Measurements from ENCODE around the gene PRLR.
"Not testable (repeated sequence)": the region's sequence is repeated elsewhere in the genome, so short reads cannot be mapped to it uniquely, and the experiment has no call there.

PRLR gene

DNA sequence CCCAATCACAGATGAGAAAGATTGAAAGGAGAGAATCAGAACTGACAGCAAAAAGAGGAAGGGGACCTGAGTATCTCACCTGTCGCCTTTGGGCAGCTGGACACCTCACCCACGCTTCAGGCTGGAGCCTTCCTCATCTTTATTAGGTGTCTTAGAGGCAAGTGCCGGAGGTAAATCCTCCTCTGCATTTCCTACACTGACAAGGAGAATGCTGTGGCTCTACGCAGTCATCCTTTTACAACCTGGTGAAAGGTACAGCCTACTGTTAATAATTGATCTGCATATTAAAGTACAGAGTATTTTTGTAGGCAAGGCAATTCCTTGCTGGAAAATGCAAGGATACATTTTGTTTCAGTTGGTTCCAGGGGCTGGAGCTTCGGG, 34.8 kb downstream of the PRLR start:
- no peak for DNase-seq (ENCODE audit: low read depth)

GRCh38 chr5:35194635-35195471, 35.4 kb downstream of the PRLR start:
- no peak for DNase-seq (ENCODE audit: low read depth)

- no peak for DNase-seq (ENCODE audit: low read depth)
Measured at GRCh38 chr5:35192506-35192905, 37.8 kb downstream of the PRLR start.

GRCh38 chr5:35189801-35190200, 40.5 kb downstream of the PRLR start:
- not testable (repeated sequence) for DNase-seq (ENCODE audit: low read depth)

DNA sequence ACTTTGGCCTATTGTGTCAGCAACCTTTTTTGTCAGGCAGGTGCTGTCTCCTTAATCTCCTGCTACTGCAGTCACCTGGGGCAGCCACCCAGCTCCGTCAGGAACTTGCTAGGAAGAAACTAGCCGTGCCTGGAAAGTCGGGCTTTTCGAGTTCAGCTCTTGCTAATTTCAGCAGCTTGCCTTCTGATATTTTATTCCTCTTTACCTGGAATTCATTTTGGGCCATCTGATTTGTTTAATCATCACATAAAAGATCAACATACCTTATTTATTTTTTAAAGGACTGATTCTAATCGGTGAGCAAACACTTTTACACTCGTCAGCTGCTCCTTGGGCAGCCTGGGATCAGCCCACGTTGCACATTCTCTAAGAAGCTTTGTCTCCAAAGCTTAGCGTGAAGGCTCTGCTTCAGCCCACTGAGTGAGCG, 42.2 kb downstream of the PRLR start:
- DNase-seq (ENCODE audit: low read depth) = no peak

GRCh38 chr5:35187621-35188020, 42.7 kb downstream of the PRLR start:
- not testable (repeated sequence) for DNase-seq (ENCODE audit: low read depth)

GRCh38 chr5:35186749-35187148, 43.5 kb downstream of the PRLR start:
- no peak for DNase-seq (ENCODE audit: low read depth)

DNA sequence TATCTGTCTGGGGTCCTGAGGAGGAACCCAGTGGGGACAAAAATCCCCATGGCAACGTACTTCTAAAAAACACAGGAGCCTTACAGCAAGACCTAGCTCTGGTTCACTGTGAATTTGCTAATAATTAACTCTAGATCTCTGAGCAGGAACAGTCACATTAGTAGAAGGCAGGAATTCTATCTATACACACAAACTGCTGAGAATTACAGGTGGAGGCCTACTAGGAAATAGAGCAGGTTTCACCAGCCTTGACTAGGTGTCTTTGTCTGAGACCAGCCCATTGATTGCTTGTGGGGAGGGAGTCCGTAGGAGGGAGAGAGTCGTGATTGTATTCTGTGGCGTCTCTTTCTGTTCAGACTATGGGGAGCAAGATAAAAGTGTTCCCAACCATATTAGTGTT, 44.8 kb downstream of the PRLR start:
- no peak for DNase-seq (ENCODE audit: low read depth)

GRCh38 chr5:35183556-35183955, 46.7 kb downstream of the PRLR start:
- no peak for DNase-seq (ENCODE audit: low read depth)

GRCh38 chr5:35182910-35183535, 47.3 kb downstream of the PRLR start:
- DNase-seq (ENCODE audit: low read depth) = peak; percentile 6

DNA sequence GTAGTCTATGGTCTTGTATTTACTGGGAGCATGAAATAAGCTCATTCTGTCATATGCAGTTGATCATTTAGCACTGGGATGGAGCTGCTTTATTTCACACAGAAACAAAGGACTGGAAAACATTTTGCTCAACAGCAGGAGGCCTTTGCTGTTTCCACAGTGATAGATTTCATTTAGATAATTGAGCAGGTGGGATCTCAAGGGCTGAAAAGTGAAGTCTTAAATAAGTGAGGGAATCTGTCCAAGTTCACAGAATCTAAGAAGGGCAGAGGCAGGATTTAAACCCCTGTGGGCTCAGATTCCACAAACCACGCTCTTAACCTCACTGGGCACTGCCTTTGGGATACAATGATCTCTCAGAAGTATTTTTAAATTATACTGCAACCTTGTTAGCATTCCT, 47.8 kb downstream of the PRLR start:
- DNase-seq (ENCODE audit: low read depth) = no peak

DNA sequence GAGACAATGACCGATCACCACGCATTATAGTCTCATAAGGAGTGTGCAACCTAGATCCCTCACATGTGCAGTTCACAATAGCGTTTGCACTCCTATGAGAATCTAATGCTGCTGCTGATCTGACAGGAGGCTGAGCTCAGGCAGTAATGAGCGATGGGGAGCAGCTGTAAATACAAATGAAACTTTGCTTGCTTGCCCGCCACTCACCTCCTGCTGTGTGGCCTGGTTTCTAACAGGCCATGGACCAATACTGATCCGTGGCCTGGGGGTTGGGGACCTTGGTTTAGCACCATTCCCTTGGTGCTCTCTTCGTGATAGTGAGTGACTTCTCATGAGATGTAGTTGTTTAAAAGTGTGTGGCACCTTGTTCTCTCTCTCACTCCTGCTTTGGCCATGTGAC, 50.2 kb downstream of the PRLR start:
- DNase-seq (ENCODE audit: low read depth) = no peak

GRCh38 chr5:35177783-35178182, 52.5 kb downstream of the PRLR start:
- DNase-seq (ENCODE audit: low read depth) = no peak

- DNase-seq (ENCODE audit: low read depth) = no peak
Measured at GRCh38 chr5:35172533-35172932, 57.8 kb downstream of the PRLR start.

GRCh38 chr5:35171991-35172390, 58.3 kb downstream of the PRLR start:
- DNase-seq (ENCODE audit: low read depth) = no peak

DNA sequence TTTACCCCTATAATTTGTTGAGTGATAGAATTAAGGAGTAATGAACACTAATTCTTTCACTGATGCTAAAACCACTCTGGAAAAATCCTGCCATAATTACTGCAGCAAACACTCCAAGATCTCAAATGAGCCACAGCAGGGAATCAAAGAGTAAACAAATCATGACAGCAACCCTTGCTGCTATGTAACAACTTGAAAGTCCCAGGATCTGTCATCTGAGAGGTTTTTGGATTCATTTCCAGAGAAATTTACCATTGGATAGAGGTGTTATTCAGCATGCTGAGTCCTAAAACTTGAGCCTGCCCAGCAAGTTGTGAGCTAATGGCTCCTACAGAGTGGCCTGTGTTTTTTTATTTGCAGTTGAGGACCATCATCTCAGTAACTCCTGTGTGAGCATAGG, 59.2 kb downstream of the PRLR start:
- no peak for DNase-seq (ENCODE audit: low read depth)

DNA sequence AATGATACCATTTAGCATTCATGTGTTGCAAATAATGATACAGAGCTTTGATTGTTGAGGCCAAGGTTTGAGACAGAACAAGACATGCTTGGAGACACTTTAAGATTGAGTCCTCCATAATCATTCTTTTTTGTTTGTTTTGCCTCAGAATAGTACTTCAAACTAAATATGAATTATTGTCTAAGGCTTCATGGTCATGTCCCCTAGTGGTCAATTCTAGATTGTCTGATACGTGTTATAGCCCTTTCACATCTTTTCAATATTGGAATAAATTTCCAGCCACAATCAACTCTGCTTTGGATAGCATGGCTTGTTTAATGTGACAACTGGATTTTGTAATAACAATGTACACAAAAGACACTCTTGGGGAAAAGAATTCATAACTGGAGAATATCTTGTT, 64.2 kb downstream of the PRLR start:
- no peak for DNase-seq (ENCODE audit: low read depth)

- DNase-seq (ENCODE audit: low read depth) = no peak
Measured at GRCh38 chr5:35164860-35165542, 65.3 kb downstream of the PRLR start.

DNA sequence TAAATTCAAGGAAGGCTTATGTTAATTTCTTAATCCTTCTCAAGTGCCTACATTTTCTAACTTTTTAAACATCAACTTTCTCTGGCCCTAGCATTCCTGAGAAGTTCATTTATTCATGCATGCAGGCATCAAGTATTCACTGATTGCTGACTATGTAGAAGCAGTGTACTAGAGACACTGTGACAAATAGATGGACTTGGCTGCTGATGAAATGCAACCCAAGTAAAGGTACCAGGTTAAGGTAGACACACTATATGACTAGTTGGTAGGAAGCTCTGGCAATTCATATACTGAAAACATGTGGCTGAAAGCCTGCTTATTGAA, 66.6 kb downstream of the PRLR start:
- no peak for DNase-seq (ENCODE audit: low read depth)

DNA sequence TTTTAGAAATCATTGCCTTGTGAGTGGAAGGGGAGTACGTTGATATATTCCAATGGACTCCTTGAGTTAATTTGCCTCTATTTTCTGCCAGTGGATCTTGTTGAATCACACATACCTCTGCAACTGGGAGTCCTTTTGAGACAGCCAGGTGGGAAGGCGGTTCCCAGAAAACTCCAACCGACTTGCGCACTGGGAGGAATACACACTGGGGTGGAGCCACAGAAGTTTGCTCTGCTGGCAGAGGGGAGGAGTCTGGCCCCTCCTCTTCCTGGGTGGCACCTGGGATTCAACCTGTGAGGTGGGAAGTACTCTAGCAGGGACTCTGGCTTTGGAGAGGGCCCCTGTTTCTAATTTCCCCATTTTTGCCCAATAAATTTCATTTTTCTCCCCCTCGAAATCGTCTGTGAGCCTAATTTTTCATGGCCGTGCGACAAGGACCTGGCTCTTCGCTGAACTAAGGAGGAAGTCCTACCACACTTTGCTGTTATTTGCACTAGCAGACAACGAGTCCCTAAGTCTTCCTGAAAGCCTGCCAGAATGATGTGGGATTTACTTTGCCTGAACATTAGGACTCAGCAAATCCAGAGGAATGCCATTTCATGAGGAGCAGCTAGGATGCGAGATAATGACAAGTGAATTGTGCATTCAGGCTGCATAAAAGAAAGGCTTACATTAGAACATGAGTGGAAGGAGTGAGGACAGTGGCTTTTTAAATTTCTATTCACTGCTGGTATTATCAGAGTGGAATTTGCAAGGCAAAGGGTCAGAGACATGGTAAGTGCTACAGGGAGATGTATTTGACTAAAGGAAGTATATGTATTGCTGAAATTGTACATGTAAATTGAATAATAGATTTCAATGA, 67.2 kb downstream of the PRLR start:
- no peak for DNase-seq (ENCODE audit: low read depth)

GRCh38 chr5:35161652-35162273, 68.5 kb downstream of the PRLR start:
- no peak for DNase-seq (ENCODE audit: low read depth)

All from stimulated activated CD8-positive, alpha-beta memory T cell treated with anti-CD3 and anti-CD28 coated beads, Interleukin-7, amount 100 ng/mL, for 24 hours (primary cell).